SK-N-SH (cell line): ENCODE results near the gene WFDC12. TPM values are rescaled to one million over a fixed set of nuclear protein-coding genes. Genes with fewer than 3 reads are reported as not detected.

Experiments used
- CTCF ChIA-PET: fragments of 300-600, 350-600 bp; formaldehyde crosslinking; extraction: SDS; loops from one replicate; lab custom pipeline; 2021; lab: Yijun Ruan, JAX
- POLR2A ChIA-PET: fragments of 350-600 bp; sonication (Branson Sonifier 250); formaldehyde crosslinking; extraction: SDS; loops from one replicate; lab custom pipeline; 2020; ENCODE audit warnings: antibody characterized with exemption, inconsistent platforms; lab: Yijun Ruan, JAX
- DNase-seq: peaks from one replicate; pipeline ENCODE4 v3.0.0; 2012
- H2AFZ ChIP-seq: fragments of 200-600 bp; sonication (generic); 2 replicates; pipeline ENCODE4 v1.8.1; 2016; ENCODE audit warnings: antibody characterized with exemption, mild to moderate bottlenecking, low read depth
- H3F3A ChIP-seq: fragments of 200-600 bp; sonication (generic); replicated peaks from 2 replicates; pipeline ENCODE3; 2016; ENCODE audit warnings: antibody characterized with exemption, mild to moderate bottlenecking; ENCODE audit not compliant: insufficient read depth
- H3K27ac ChIP-seq, 2 experiments: fragments of 200-500 bp in 1 of 2; fragments of 200-600 bp in 1 of 2; sonication (Bioruptor generic) in 1 of 2; sonication (generic), shearing (Covaris generic) in 1 of 2; 2 replicates each; pipeline versions ENCODE4 v1.5.1 to v1.6.1; 2014 to 2016; ENCODE audit warnings: low read depth in 2 of 2, inconsistent platforms in 1 of 2, low read length in 1 of 2, mild to moderate bottlenecking in 1 of 2, mixed read lengths in 1 of 2
- H3K27me3 ChIP-seq: fragments of 200-600 bp; sonication (generic), shearing (Covaris generic); 2 replicates; pipeline ENCODE4 v1.6.1; 2016; ENCODE audit warnings: mixed run types; ENCODE audit not compliant: insufficient read depth
- H3K36me3 ChIP-seq, 2 experiments: fragments of 200-500 bp in 1 of 2; fragments of 200-600 bp in 1 of 2; sonication (Bioruptor generic) in 1 of 2; sonication (generic) in 1 of 2; replicated peaks in 1 of 2; 2 replicates each; pipeline versions ENCODE3 to v1.5.1; 2014 to 2016; ENCODE audit warnings: low read length in 1 of 2, mild to moderate bottlenecking in 1 of 2; ENCODE audit not compliant: insufficient read depth in 2 of 2, control insufficient read depth in 1 of 2
- H3K4me1 ChIP-seq, 2 experiments: fragments of 200-500 bp in 1 of 2; fragments of 200-600 bp in 1 of 2; sonication (Bioruptor generic) in 1 of 2; sonication (generic), shearing (Covaris generic) in 1 of 2; 2 replicates each; pipeline versions ENCODE4 v1.5.1 to v1.6.1; 2014 to 2016; ENCODE audit warnings: low read depth in 1 of 2, low read length in 1 of 2, mixed run types in 1 of 2; ENCODE audit not compliant: insufficient read depth in 2 of 2, control insufficient read depth in 1 of 2
- H3K4me2 ChIP-seq: fragments of 200-600 bp; sonication (generic), shearing (Covaris generic); 2 replicates; pipeline ENCODE4 v1.6.1; 2017; ENCODE audit warnings: mixed run types
- H3K4me3 ChIP-seq, 2 experiments: fragments of 200-500 bp in 1 of 2; fragments of 200-600 bp in 1 of 2; sonication (Bioruptor generic) in 1 of 2; sonication (generic), shearing (Covaris generic) in 1 of 2; 2 replicates each; pipeline versions ENCODE4 v1.5.1 to v1.8.1; 2014 to 2016; ENCODE audit warnings: low read depth in 2 of 2, inconsistent platforms in 1 of 2, low read length in 1 of 2, mild to moderate bottlenecking in 1 of 2, mixed read lengths in 1 of 2, moderate library complexity in 1 of 2
- H3K79me2 ChIP-seq: fragments of 200-600 bp; sonication (generic); 2 replicates; pipeline ENCODE4 v1.8.1; 2017; ENCODE audit warnings: mild to moderate bottlenecking; ENCODE audit not compliant: insufficient read depth
- H3K9ac ChIP-seq: fragments of 200-600 bp; sonication (generic); 2 replicates; pipeline ENCODE4 v1.6.1; 2017; ENCODE audit warnings: mixed run types
- H3K9me2 ChIP-seq: fragments of 200-600 bp; sonication (generic); 2 replicates; pipeline ENCODE4 v1.6.1; 2017; ENCODE audit warnings: mixed run types
- H3K9me3 ChIP-seq: fragments of 200-600 bp; sonication (generic); 2 replicates; pipeline ENCODE4 v1.6.1; 2017; ENCODE audit warnings: mixed run types, mild to moderate bottlenecking, moderate library complexity
- H4K20me1 ChIP-seq: fragments of 200-600 bp; sonication (generic); 2 replicates; pipeline ENCODE4 v1.6.1; 2017; ENCODE audit warnings: mild to moderate bottlenecking, mixed run types; ENCODE audit not compliant: insufficient read depth
- CHD2 ChIP-seq: fragments of 150-350 bp; IDR thresholded peaks from 2 replicates; pipeline ENCODE4 v1.6.1; 2018; ENCODE audit warnings: low read length; ENCODE audit not compliant: partially characterized antibody
- CTCF ChIP-seq: fragments of 200-600 bp; sonication (generic); IDR thresholded peaks from 2 replicates; pipeline ENCODE4 v1.6.1; 2017; ENCODE audit warnings: antibody characterized with exemption, mild to moderate bottlenecking, moderate library complexity
- ELF1 ChIP-seq: IDR thresholded peaks from 2 replicates; pipeline ENCODE4 v1.4.0; 2012
- EZH2phosphoT487 ChIP-seq: fragments of 200-600 bp; sonication (generic); IDR thresholded peaks from 2 replicates; pipeline ENCODE4 v1.6.1; 2017; ENCODE audit warnings: low read depth, mixed run types, mild to moderate bottlenecking, antibody characterized with exemption, moderate library complexity, borderline replicate concordance
- FOXJ3 ChIP-seq: sonication (generic); formaldehyde crosslinking; IDR thresholded peaks from 2 replicates; pipeline ENCODE4 v1.5.1; 2020; ENCODE audit warnings: mild to moderate bottlenecking, missing genetic modification reagents
- GATA2 ChIP-seq: sonication (generic); formaldehyde crosslinking; IDR thresholded peaks from 2 replicates; pipeline ENCODE4 v1.5.0; 2020; ENCODE audit warnings: mild to moderate bottlenecking, missing genetic modification reagents
- JUND ChIP-seq: IDR thresholded peaks from 2 replicates; pipeline ENCODE4 v1.4.0; 2012
- NFIC ChIP-seq: IDR thresholded peaks from 2 replicates; pipeline ENCODE4 v1.4.0; 2012; ENCODE audit warnings: borderline replicate concordance
- PBX3 ChIP-seq: IDR thresholded peaks from 2 replicates; pipeline ENCODE4; 2012
- POLR2AphosphoS5 ChIP-seq: IDR thresholded peaks from 2 replicates; pipeline ENCODE4 v1.6.1; 2012; ENCODE audit warnings: low read depth, low read length
- RCOR1 ChIP-seq: fragments of 150-350 bp; IDR thresholded peaks from 2 replicates; pipeline ENCODE4 v1.6.1; 2017; ENCODE audit warnings: antibody characterized with exemption, low read length
- TAF1 ChIP-seq: IDR thresholded peaks from 2 replicates; pipeline ENCODE4 v1.6.1; 2012; ENCODE audit warnings: low read depth, mild to moderate bottlenecking, low read length, moderate library complexity, borderline replicate concordance
- WGBS: methylation state at CpG from one replicate; pipeline ENCODE4 v1.1.6; 2017; ENCODE audit warnings: low lambda C conversion rate; 5-methylcytosine and 5-hydroxymethylcytosine counted together
- polyA plus RNA-seq, 3 experiments: library from polyadenylated mRNA; depleted of rRNA; stranded (reverse); fragments of >200 nt; gene quantifications; 2 replicates each; pipeline ENCODE4 v1.2.3, GENCODE V29; 2012
- TF ChIP-seq, protein P1 (sequence below): fragments of 150-350 bp; IDR thresholded peaks from 2 replicates; pipeline ENCODE4 v1.6.1; 2017; ENCODE audit warnings: antibody characterized with exemption, low read length, low read depth, borderline replicate concordance

Gene WFDC12
- polyA plus RNA-seq, 1 of the 3 experiments (the other 2 are of a cell fraction) = not detected

- Histone ChIP-seq H3K9ac (no peak overlapping the region), H3K36me3 (no peaks in the 10 kb centered on the region), H3F3A (no peaks in the 10 kb centered on the region), H3K79me2 (no peaks in the 10 kb centered on the region), H3K27me3 (no peaks in the 10 kb centered on the region; the same call in 1 of the 2 replicates), H3K4me3 (no peak overlapping the region), H4K20me1 (no peaks in the 10 kb centered on the region), H3K9me3 (no peaks in the 10 kb centered on the region)
- 40% methylated on average over 2 of the region's 2 CpGs for WGBS
- CTCF ChIA-PET = interaction anchor here (0.6 to 2.1 kb wide), 8 partner anchors 17 to 174 kb away, joined by 3 to 6 read pairs (median 4); no protein-coding TSS in a partner anchor
- no peak for TF ChIP-seq ELF1
- TF ChIP-seq, all 33 proteins: peak for 0
- Histone ChIP-seq H3K9me2 (no peaks in the 10 kb centered on the region), H3K4me1 (no peaks in the 10 kb centered on the region), H2AFZ (no peak overlapping the region), H3K27ac (no peak overlapping the region), H3K4me2 (no peak overlapping the region)
- no peak for DNase-seq
- POLR2A ChIA-PET = no interaction called here
These were observed 6.2 kb downstream of the WFDC12 start for GRCh38 chr20:45118028-45118427.

DNA sequence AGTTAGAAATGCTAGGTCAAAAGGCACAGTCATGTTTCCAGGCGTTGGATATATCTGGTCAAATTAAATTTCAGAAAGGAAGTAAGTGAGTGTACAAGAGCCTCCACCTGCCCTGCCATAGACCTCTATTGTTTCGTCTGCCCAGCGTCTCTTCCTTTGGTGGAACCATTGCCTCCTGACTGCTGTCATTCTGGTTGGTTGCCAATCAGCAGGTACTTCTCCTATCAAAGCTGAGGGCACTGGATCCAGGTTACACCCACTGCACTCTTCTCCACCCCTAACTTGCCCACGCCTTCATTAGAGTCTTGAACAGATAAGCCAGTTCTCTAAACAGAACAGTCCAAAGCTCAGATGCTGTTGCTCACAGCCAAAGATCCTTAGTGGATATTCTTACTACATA, 6.7 kb downstream of the WFDC12 start:
- H3K36me3 ChIP-seq = no peaks in the 10 kb centered on the region
- TF ChIP-seq, protein P1, sequence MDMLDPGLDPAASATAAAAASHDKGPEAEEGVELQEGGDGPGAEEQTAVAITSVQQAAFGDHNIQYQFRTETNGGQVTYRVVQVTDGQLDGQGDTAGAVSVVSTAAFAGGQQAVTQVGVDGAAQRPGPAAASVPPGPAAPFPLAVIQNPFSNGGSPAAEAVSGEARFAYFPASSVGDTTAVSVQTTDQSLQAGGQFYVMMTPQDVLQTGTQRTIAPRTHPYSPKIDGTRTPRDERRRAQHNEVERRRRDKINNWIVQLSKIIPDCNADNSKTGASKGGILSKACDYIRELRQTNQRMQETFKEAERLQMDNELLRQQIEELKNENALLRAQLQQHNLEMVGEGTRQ = no peak
- TF ChIP-seq ELF1 (no peak), POLR2AphosphoS5 (no peak), TAF1 (no peak), GATA2 (no peak)
- no peaks in the 10 kb centered on the region for H4K20me1 ChIP-seq
- H3K27me3 ChIP-seq = no peaks in the 10 kb centered on the region; the same call in 1 of the 2 replicates
- no peaks in the 10 kb centered on the region for H3K9me3 ChIP-seq
- H2AFZ ChIP-seq = no peak overlapping the region
- H3K4me2 ChIP-seq = no peak overlapping the region
- DNase-seq = no peak
- no peak overlapping the region for H3K9ac ChIP-seq
- H3F3A ChIP-seq = no peaks in the 10 kb centered on the region
- ChIA-PET CTCF (interaction anchor here (0.6 to 2.1 kb wide), 8 partner anchors 17 to 175 kb away, joined by 3 to 6 read pairs (median 4); no protein-coding TSS in a partner anchor), POLR2A (no interaction called here)
- WGBS = 45% methylated on average over 4 of the region's 4 CpGs
- no peaks in the 10 kb centered on the region for H3K9me2 ChIP-seq
- no peaks in the 10 kb centered on the region for H3K4me1 ChIP-seq
- no peaks in the 10 kb centered on the region for H3K79me2 ChIP-seq
- H3K4me3 ChIP-seq = no peak overlapping the region
- no peak overlapping the region for H3K27ac ChIP-seq

GRCh38 chr20:45115829-45116228, 8.4 kb downstream of the WFDC12 start:
- whole genome bisulfite sequencing = 52% methylated on average over 4 of the region's 4 CpGs
- no peak overlapping the region for H3K4me3 ChIP-seq
- no peak for DNase-seq
- no peaks in the 10 kb centered on the region for H3K79me2 ChIP-seq
- no peaks in the 10 kb centered on the region for H3K4me1 ChIP-seq
- H2AFZ ChIP-seq = no peak overlapping the region
- no peak overlapping the region for H3K27ac ChIP-seq
- H3K9ac ChIP-seq = no peak overlapping the region
- no peaks in the 10 kb centered on the region; the same call in 1 of the 2 replicates for H3K27me3 ChIP-seq
- ChIA-PET CTCF (interaction anchor here (0.7 to 13.3 kb wide), 3 partner anchors 11 to 175 kb away, joined by 3 to 158 read pairs (median 3); no protein-coding TSS in a partner anchor), POLR2A (no interaction called here)
- H4K20me1 ChIP-seq = no peaks in the 10 kb centered on the region
- H3F3A ChIP-seq = no peaks in the 10 kb centered on the region
- H3K4me2 ChIP-seq = no peak overlapping the region
- TF ChIP-seq EZH2phosphoT487 (no peak), NFIC (no peak), POLR2AphosphoS5 (no peak), RCOR1 (no peak), PBX3 (no peak), CTCF (no peak), JUND (no peak), CHD2 (no peak), FOXJ3 (CRISPR knock-in tag) (no peak)
- H3K9me2 ChIP-seq = no peaks in the 10 kb centered on the region
- H3K36me3 ChIP-seq = no peaks in the 10 kb centered on the region
- H3K9me3 ChIP-seq = no peaks in the 10 kb centered on the region
